GM19023 (cell line): ENCODE data around the gene IL10.

Experiments used
- ATAC-seq: cut with Tn5 transposase; IDR thresholded peaks from one replicate; pipeline ENCODE4 v1.9.1; 2021; ENCODE audit warnings: mild to moderate bottlenecking, moderate library complexity; ENCODE audit not compliant: unreplicated experiment

The IL10 gene

DNA sequence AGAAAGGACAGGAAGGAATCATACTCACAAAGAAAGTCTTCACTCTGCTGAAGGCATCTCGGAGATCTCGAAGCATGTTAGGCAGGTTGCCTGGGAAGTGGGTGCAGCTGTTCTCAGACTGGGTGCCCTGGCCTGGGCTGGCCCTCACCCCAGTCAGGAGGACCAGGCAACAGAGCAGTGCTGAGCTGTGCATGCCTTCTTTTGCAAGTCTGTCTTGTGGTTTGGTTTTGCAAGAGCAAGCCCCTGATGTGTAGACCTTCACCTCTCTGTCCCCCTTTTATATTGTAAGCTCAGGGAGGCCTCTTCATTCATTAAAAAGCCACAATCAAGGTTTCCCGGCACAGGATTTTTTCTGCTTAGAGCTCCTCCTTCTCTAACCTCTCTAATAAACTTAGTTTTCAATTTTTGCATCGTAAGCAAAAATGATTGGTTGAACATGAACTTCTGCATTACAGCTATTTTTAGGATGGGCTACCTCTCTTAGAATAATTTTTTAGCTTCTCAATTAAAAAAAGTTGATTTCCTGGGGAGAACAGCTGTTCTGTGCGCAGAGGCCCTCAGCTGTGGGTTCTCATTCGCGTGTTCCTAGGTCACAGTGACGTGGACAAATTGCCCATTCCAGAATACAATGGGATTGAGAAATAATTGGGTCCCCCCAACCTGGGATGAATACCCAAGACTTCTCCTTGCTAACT lies at the start of gene IL10:
Gene IL10 (minus strand): TSS at position 252 of the 695 bp plus-strand sequence. CDS start 59 bp downstream, at position 193.
- no peak for ATAC-seq

DNA sequence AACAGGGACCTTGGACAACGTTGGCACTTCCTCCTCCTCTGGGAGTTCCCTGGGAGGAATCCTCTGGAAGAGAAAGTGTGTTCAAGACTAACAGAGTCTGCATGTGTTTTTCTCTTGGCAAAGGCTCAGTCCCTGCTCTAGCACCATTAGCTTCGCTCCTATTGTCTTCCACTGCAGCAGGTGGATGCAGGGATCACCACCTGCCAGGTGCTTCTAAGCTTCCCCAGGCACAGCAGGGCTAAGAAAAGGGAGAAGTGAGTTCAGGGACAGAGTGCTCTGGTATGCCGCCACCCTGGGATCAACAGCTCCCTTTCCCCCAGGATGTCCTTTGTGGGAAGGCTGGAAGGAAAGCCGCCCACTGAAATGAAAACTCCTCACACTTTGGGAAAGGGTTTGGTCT lies 49.2 kb upstream of the IL10 start:
- ATAC-seq = no peak

DNA sequence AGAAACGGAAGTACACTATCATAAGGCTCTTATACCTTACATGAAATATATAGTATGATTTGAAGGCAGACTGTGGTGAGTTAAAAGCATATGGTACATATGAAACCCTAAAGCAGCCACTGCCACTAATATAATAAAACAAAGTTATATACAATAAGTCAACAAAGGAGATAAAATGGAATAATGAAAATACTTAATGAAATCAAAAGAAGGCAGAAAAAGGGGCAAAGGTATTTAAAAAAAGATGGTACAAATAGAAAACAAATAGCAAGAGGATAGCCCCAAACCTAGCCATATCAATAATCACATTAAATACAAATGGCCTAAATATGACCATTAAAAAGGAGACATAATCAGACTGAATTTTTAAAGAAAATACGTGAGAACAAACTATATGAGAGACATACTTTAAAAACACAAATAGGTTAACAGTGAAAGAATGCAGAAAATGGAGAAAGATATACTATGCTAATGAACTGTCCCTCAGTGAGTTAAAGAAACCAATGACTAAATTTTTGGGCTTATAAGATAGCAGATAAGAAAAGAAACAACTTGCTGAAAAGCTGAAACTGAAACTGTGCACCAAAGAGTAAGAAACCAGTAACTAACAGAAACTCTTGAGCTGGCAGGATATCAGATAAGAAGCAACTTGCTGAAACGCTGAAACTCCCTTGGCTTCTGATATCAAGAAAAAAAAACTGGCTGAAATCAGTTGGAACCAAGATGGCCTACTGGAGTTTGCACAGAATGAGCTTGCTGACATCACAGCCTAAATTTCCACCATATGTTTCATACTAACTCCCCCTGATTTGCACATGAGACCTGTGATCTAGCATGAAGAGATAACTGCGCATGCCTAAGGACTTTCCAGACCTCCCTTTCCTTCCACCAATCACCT lies 44.3 kb upstream of the IL10 start:
- ATAC-seq = no peak

DNA sequence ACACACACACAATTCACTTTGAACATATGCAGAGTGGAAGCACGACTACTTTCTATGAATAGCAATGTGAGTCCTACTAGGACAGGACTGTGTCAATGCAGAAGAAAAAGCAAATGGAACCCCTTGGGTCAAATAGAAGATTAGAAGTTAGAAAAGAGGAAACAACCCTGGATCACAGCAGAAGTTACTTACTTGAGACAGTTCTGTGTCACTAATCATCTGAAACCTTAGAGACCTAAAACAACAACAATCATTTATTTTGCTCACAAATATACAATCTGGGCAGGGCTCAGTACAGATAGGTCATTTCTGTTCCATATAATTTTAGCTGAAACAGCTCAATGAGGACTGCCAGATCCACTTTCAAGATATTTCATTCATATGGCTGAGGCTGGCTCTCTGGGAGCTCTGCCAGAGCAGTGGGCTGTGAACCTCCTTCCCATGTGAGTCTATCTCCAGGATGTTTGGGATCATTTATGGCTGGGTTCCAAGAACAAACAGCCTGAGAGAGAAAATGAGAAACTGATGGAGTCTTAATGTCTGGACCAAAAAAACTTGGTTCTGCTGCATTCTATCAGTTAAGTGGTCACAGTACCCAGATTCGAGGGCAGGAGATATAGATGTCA lies 42.5 kb upstream of the IL10 start:
- ATAC-seq = no peak

DNA sequence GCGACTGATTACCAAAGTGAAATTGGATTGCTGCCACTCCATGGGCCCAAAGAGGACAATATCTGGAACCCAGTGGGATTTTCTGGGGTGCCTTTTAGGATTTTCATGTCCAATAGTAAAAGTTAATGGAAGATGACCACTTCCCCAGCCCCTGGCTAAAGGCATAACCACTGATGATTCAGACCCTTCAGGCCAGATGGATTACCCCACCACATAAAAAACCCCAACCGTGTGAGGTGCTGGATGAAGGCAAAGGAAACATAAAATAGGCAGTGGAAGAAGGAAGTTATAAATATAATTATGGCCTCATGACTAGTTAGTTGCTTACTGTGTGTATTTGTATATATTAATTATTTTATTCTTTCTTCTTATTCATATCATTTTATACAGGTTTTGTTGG lies 40.2 kb upstream of the IL10 start:
- no peak for ATAC-seq

DNA sequence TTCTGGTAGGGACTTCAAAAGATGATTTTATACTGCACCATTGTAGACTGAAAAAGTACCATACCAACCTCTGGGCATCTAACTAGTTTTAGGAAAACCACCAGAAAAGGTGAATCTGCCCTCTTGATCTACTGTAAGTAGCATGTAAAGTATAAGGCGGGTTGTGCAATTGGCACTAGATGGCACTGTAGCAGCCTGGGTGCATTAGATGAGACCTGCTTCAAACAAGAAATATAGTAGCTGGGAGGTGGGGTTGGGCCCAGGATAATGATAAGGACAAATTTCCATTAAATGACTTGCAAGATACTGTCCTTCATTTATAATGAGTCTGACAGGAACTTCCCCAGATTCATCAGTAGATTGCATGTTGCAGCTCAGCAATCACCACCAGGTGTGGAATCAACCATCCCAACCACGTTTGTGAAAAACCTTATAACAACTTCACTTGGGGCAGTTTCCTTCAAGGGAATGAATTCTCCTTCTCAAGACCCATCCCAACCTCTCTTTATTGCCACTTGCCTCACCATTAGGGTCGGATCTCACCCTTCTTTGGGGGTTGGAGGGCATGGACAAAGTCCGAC lies 37.3 kb upstream of the IL10 start:
- ATAC-seq = no peak

DNA sequence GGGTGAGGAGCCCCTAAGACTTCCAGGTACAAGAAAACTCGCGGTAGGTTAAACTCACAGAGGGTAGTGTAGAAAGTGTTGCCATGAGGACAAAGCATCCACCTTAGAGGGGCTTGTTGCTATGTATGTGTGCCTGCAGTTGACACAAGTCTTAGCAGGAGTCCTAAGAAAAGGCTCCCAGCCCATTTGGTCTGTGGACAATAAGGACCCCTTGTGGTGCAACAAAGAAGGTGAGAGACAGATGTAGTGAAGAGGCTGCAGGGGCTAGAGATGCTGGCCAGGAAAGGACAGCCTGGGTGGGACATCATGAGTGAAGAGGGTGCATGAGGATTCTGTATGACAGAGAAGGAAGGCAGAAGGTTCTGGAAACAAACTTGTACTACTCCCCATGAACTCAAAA lies 36.3 kb upstream of the IL10 start:
- no peak for ATAC-seq

DNA sequence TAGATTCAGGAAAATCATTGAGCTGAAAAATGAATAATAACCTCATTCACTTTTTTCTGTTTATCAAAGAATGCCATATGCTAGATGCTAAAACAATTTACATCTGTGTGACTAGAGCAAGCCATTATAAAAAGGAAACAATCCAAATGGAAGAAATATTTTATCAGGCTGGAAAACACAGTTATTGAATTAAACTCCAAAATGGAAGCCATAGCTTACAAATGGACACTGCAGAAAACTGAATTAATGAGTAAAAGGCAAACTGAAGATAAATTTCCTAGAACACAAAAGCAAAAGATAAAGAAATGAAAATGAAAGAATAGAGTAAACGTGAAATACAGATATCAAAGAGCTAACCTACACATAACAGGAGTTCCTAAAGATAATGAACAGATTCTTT lies 33.1 kb upstream of the IL10 start:
- no peak for ATAC-seq

DNA sequence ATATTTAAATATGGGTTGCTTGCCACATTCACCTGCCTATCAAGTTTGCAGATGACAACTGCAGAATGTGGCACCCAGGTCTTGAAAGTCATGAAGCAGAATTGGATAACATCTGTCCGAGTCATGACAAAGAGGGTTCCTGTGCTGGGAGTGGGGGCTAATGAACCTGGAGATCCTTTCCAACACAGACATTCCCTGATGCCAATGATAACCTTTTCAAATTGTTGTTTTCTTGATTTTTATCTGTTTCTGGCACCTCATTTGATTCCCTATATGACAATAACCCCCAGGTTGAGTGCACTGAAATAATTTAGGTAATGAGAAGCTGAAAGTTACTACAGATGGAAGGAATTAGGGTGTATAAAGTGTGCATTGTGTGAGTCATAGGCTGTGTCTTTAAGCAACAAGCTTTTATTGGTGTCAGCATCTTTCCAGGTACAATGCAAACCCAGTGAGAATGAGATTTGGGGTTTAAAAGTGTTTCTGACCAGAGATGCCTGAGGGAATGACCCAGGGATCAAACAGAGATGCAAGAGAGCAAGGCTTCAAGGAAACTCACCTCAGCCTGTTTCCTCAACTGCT lies 32.0 kb upstream of the IL10 start:
- ATAC-seq = no peak

DNA sequence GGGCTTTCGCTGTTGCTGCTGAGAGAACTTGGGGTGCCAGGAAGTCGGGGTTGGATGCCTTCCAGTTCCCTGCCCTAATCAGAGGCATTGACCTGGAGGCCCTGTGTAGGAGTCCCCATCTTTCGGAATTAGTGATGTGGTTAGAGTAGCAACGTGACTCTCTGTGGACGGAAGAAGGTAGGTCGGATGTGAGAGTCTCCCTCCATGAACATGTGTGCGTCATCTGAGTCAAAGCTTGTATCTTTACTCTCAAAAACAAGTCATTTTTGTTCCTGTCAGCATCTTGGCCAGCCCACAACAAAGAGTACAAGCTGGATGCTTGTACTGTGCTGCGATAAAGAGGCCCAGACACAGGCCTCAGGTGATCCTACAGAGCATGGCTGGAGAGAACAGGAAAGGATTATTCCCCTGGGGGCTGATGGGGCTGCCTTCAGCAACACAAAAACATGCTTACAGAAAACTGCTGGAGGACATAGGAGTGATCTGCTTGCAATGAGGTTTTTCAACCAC lies 31.0 kb upstream of the IL10 start:
- ATAC-seq = peak; percentile 97

DNA sequence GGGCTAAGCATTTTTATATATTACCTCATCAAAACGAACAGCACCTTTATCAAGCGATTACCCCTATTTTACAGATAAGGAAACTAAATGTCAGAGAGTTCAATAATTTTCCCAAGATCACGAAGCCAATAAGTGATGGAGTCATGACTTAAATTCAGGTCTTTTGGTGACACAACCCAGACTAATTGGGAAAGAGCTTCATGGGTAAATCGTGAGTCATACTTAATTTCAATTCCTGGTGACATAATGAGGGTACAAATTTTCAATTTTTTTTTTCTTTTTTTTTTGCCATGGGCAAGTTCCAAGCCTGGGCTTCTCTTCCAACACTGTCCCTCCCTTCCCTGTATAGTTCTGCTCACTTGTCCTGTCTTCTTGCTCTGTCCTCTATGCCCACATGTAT lies 30.1 kb upstream of the IL10 start:
- no peak for ATAC-seq

DNA sequence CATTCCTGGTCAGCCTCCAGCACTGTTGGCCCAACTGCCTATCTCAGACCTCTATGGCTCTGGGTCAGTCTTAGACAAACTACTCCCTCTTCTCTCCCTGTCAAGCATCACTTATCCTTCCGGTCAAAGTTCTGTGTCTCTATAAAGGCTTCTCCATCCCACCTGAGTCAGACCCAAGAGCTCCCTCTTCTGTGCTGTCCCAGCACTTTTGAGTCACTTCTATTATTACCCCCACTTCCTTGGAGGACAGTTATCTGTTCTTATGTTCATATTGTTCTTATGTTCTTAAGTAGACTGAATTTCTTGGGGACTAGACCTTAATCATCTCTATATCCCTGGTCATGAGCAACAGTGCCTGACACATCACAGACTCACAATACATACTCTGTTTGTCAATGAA lies 29.2 kb upstream of the IL10 start:
- ATAC-seq = no peak

DNA sequence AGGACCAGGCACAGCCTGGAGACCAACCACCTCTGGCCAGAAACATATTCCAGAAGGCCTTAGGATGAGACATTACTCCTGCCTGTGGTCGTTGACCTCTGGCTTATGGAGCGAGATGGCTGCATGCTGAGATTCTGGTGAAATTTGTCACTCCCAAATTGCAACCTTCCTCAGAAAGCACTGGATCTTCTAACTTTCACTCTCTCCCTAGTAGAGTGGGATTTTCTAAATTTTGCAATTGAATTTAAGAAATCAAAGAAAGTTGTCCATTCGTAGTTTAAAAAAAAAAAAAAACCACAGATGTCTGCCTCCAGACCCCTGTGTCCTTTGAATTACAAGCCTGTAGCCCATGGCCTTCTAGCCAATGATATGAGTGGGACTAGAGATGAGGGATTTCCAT lies 28.6 kb upstream of the IL10 start:
- no peak for ATAC-seq

DNA sequence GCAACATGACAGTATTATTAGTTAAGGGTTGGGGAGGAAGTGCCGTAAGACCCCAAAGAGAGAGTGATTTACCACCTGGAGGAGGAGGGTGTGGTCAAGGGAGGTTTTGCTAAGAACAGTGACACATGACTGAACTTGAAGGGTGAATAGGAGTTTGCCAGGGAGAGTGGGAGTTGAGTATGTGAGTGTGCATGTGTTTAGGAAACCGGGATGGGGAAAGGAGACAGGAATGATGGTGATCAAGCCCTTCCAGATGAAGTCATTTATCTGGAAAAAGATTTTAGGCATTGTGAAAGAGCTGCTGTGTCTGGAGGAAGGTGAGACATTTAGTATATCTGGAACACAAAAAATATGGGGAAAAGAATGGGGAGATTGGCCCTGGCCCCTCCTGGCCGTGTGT lies 28.1 kb upstream of the IL10 start:
- ATAC-seq = no peak

DNA sequence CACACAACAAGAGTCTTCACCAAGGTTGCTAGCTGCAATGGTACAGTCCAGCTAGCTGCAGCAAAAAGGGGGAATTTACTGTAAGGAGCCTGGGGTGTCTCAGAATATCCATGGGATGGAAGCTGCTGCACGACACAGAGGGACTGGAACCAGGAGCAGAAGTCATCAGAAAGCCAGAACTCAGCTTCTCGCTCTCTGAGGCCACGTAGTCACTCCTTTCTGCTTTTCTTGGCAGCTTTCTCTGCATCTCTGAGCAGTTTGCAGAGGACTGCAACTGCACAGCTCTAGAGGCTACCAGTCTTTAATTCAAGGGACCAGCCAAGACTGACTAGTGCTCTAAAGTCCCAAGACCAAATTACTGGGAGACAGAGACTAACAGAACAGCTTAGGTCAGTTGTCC lies 27.0 kb upstream of the IL10 start:
- no peak for ATAC-seq

DNA sequence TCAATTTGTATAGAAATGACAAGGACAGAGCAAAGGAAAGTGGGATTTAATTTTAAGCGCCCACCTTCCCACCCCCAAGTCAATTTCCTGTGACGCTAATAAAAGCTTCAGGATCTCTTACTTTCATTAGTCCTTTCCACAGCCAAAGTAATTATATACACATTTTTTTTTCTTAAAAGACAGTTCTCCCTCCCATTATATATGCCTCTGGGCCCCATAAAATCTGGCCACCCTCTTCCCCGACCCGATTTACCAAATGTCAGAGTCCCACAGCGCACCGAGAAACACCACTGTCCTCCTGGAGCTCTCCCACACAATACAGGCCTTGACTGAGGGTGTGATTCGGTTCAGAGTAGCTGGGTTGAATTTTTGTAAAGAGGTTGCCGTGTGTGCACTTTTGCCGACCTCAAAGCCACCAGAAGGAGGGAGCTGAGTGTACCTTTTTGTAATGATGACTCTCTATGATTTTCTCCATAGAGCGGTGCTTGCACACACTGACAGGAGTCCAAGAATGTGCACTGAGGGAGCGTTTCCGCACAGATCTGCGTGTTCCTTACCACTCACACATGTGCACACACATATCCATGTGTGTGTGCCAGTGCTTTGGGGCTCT lies 26.2 kb upstream of the IL10 start:
- no peak for ATAC-seq

DNA sequence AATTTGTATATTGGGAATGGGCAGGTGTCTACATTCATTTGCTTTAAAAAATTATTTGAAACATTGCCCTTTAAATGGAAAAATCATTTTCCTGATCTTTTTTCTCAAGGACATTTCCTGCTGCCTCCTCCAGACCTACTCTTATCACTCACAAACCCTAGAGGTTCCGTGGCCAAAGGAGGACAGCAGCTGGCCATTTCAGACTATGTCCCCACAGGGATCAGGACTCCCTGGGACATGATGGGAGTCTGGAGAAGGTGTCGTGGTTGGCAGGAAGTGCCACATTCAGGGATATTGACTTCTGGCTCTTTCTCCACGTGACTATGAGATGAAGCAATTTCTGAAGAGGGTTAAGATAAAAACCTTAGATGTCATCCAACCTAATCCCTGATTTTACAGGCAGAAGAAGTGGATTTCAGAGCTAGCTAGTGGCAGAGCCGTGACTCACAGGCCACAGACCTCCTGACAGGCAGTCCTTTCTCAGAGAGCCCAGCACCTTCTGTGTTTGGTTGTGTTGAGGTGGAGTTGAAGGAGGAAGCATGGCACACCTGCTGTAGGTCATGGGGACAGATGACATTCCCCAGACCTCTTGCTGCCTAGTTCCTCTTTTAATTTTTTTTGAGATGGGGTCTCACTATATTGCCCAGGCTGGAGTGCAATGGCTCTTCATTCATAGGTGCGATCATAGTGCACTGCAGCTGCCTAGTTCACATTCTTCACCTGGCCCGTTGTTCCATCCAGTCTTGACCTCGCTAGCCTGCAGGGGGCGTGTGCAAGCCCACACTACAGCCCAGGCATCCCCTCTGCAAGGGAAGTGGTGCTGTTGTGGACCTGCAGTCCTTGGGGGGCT lies 25.5 kb upstream of the IL10 start:
- ATAC-seq = no peak

DNA sequence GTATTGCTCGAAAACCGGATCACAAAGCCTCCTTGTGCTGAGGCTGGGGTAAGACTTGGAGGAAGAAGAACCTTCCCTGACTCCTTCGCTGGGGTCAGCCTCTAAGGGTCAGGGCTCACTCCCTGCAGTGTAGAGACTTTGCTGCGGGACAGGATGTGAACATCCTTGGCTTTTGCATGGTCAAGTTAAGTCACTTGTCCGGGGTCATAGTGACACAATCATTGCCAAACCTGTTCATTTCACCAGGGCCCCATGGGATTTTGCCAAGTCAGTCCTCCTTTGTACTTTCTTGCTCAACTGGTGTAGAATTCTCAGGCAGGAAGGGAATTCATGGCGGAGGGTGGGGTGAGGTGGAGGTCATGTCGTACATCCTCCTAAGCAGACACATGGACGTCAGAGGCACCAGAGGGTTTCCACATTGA lies 24.7 kb upstream of the IL10 start:
- ATAC-seq = no peak

DNA sequence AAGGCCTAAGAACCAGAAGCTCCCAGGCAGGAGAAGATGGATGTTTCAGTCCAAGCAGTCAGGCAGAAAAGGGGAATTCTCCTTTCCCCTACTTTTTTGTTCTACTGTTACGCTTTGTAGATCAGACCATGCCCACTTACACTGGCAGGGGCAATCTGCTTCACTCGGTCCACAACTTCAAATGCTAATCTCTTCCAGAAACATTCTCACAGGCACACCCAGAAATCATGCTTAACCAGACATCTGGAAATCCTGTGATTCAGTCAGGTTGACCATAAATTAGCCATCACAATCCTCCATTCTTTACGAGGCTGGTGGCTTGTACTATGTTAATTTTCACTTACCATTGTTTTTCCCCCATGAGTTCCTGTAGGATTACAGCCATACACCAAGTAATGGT lies 23.8 kb upstream of the IL10 start:
- no peak for ATAC-seq
